GM12864 (cell line): ENCODE results near the gene PRKCZ.

Experiments used
- DNase-seq: peaks from one replicate; pipeline ENCODE4 v3.0.0-alpha.2; 2011; ENCODE audit warnings: low read depth
- H3K4me3 ChIP-seq: 2 replicates; pipeline ENCODE4 v1.5.1; 2011; ENCODE audit warnings: mild to moderate bottlenecking, low read depth, low read length, control low read depth
- CTCF ChIP-seq: IDR thresholded peaks from 2 replicates; pipeline ENCODE4 v1.5.1; 2011; ENCODE audit warnings: low read depth, mild to moderate bottlenecking, moderate library complexity, low read length, control low read depth, inconsistent platforms; ENCODE audit errors: missing control alignments

Gene PRKCZ

GRCh38 chr1:2056955-2057590 lies 6.9 kb downstream of the PRKCZ start:
- TF ChIP-seq CTCF, result no peak
- H3K4me3 ChIP-seq, result no peak overlapping the region
- DNase-seq, result no peak

DNA sequence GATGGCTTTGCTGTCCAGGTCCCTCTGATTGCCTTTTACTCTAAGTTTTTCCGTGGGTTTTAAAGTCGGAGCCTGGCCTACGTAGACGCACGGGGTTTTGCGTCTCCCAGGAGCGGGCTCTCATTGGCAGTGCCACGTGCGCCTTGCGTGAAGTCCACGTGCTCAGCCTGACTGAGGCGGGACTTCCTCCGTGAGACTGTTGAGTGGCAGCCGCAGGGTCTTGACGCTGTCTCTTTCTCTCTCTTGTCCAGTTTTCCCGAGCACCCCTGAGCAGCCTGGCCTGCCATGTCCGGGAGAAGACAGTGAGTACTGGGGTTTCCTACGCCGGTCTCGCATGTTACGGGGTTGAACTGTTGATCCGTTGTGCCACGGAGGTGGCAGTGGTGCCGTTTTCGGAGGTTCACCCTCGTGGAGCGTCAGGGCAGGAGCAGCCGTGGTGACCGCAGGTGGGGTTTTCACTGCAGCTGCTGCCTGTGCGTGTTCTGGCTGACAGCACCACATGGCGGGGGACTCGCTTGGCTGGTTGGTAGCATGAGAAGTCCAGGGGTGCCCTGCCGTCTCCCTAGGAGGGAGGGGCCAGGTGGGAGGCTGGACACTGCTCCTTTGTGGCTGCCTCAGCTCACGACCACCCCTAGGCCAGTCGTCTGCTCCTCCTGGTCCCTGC lies 9.2 kb downstream of the PRKCZ start:
- TF ChIP-seq CTCF, result no peak
- DNase-seq, result no peak
- H3K4me3 ChIP-seq, result no peak overlapping the region

DNA sequence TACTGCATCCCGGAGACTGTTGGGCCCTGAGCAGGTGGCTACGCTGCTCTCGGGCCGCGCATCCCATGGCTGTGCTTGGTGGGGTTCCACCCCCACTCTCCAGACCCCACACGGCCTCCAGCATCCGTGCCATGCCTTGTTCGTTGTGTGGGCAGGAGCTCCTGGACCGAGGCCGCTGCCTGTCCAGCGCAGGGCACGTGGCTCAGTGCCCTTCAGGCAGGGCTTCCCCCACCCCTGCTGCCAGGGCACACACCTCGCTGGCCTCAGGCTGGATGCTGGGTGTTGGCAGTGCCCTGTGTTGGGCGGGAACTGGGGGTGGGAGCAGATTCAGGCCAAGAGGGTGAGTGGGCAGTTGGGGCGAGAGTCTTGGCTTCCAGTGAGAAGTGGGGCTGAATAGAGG lies 9.9 kb downstream of the PRKCZ start:
- DNase-seq, result no peak
- no peak overlapping the region for H3K4me3 ChIP-seq
- no peak for TF ChIP-seq CTCF

DNA sequence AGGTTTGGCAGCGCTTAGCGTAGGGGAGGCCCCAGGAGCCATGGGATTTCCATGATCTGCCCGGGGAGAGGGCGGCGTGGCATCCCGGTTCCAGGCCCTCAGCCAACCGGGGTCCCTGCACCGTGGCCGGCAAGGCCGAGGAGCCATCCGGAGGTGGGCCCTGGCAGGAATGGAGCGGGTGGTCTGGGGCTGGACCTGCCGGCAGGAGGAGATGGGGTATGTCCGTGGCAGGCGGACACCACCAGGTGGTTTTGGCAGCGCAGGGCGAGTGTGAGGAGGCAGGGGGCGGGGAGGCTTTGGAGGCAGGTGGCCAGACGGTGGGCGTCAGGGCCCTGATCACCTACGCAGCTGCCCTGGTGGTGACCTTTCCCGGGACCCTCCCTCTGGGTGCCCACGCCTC lies 10.3 kb downstream of the PRKCZ start:
- no peak overlapping the region for H3K4me3 ChIP-seq
- no peak for DNase-seq
- no peak for TF ChIP-seq CTCF

- no peak for TF ChIP-seq CTCF
- no peak for DNase-seq
- no peak overlapping the region for H3K4me3 ChIP-seq
Observed at GRCh38 chr1:2061065-2061778, 11.0 kb downstream of the PRKCZ start.

- TF ChIP-seq CTCF, result no peak
- H3K4me3 ChIP-seq, result no peak overlapping the region
- no peak for DNase-seq
Observed at GRCh38 chr1:2065699-2066098, 15.5 kb downstream of the PRKCZ start.
